HG02885 (cell line): ENCODE data around the gene FAM9B.

Source experiments
- ATAC-seq: cut with Tn5 transposase; IDR thresholded peaks from one replicate; pipeline ENCODE4 v1.9.1; 2021; ENCODE audit warnings: mild to moderate bottlenecking; ENCODE audit not compliant: unreplicated experiment, poor library complexity

The FAM9B gene

GRCh38 chrX:8981723-8982122 lies 52.2 kb downstream of the FAM9B start:
- no peak for ATAC-seq

- ATAC-seq, result no peak
These were observed 53.2 kb downstream of the FAM9B start for GRCh38 chrX:8980756-8981155.
